ENCODE data around the gene NDEL1.

The NDEL1 gene

GRCh38 chr17:8504460-8505207, 69.0 kb downstream of the NDEL1 start:
- DNase-seq (ENCODE audit: low read depth) = no peak

GRCh38 chr17:8506145-8506544, 70.5 kb downstream of the NDEL1 start:
- DNase-seq (ENCODE audit: low read depth) = no peak

- DNase-seq (ENCODE audit: low read depth) = no peak
These were observed 79.1 kb downstream of the NDEL1 start for GRCh38 chr17:8514801-8515200.
